HL-60 (cell line): Measurements from ENCODE around the gene RPUSD1.

Experiments
- DNase-seq, 2 experiments: peaks; one replicate each; pipeline ENCODE4 v3.0.0-alpha.2; 2010 to 2020; ENCODE audit warnings: low read depth in 1 of 2, low spot score in 1 of 2
- H3K27ac ChIP-seq: fragments of 250-450 bp; sonication (Bioruptor Pico); replicated peaks from 2 replicates; pipeline ENCODE4 v1.5.1; 2020; ENCODE audit warnings: mild to moderate bottlenecking, moderate library complexity
- H3K27me3 ChIP-seq: fragments of 250-450 bp; sonication (Bioruptor Pico); 2 replicates; pipeline ENCODE4 v1.5.1; 2021; ENCODE audit warnings: mild to moderate bottlenecking, moderate library complexity; ENCODE audit not compliant: insufficient read depth, poor library complexity, severe bottlenecking
- H3K4me3 ChIP-seq: replicated peaks from 2 replicates; pipeline ENCODE4 v1.5.1; 2011; ENCODE audit warnings: mild to moderate bottlenecking, control low read depth, low read length; ENCODE audit not compliant: insufficient read depth
- CTCF ChIP-seq: IDR thresholded peaks from one replicate; pipeline ENCODE4 v1.5.1; 2011; ENCODE audit warnings: low read length, control low read depth, inconsistent platforms; ENCODE audit not compliant: insufficient read depth
- GABPA ChIP-seq: IDR thresholded peaks from 2 replicates; pipeline ENCODE4 v1.6.1; 2012; ENCODE audit warnings: low read depth
- POLR2AphosphoS5 ChIP-seq: IDR thresholded peaks from 2 replicates; pipeline ENCODE4 v1.6.1; 2012; ENCODE audit warnings: low read depth
- REST ChIP-seq: IDR thresholded peaks from 2 replicates; pipeline ENCODE4 v1.6.1; 2012; ENCODE audit warnings: low read depth; ENCODE audit not compliant: insufficient replicate concordance
- SPI1 ChIP-seq: IDR thresholded peaks from 2 replicates; pipeline ENCODE4 v1.6.1; 2012; ENCODE audit warnings: low read depth, mild to moderate bottlenecking, borderline replicate concordance

Gene RPUSD1

GRCh38 chr16:824601-825000, 36.4 kb upstream of the RPUSD1 start:
- H3K27me3 ChIP-seq = peaks cover 3% of the 10 kb centered on the region
- no peak overlapping the region for H3K4me3 ChIP-seq
- TF ChIP-seq REST (no peak), GABPA (no peak), SPI1 (no peak), CTCF (no peak), POLR2AphosphoS5 (no peak)
- DNase-seq = no peak
- H3K27ac ChIP-seq = no peak overlapping the region

DNA sequence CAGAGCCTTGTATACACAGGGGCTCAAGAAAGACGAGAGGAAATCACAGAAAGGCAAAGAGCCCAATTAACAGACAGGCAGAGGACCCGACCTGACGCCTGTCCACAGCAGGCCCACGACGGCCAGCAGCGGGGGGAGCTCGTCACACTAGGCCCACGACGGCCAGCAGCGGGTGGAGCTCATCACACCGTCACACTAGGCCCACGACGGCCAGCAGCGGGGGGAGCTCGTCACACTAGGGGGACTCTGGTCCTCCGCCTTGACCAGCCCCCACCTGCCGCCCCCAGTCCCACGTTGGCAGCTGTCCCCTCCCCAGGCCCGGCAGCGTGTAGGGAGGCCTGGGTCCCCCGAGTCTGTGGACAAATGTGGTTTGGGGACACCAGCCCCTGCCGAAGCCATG, 36.0 kb upstream of the RPUSD1 start:
- no peak overlapping the region for H3K27ac ChIP-seq
- no peak overlapping the region for H3K4me3 ChIP-seq
- H3K27me3 ChIP-seq = peaks cover 7% of the 10 kb centered on the region
- TF ChIP-seq CTCF (no peak), POLR2AphosphoS5 (no peak), REST (no peak), SPI1 (no peak), GABPA (no peak)
- DNase-seq = no peak

- DNase-seq = no peak
- Histone ChIP-seq H3K27me3 (peaks cover 8% of the 10 kb centered on the region), H3K27ac (no peak overlapping the region), H3K4me3 (no peak overlapping the region)
- TF ChIP-seq POLR2AphosphoS5 (no peak), GABPA (no peak), SPI1 (no peak), REST (no peak), CTCF (no peak)
Observed at GRCh38 chr16:822909-823297, 34.7 kb upstream of the RPUSD1 start.
